Uterus (tissue), 2 donors: ENCODE measurements around the gene SLC27A2.

Experiments used
- POLR2A ChIP-seq, 2 donors: fragments of 450-650 bp; IDR thresholded peaks; one replicate each; pipeline ENCODE4 v1.6.1; 2016; ENCODE audit warnings: antibody characterized with exemption in 2 of 2, mild to moderate bottlenecking in 1 of 2, moderate library complexity in 1 of 2
- TF ChIP-seq, protein P1 (sequence below), 4 experiments: fragments of 200-600 bp in 2 of 4; fragments of 450-650 bp in 2 of 4; sonication (generic) in 2 of 4; IDR thresholded peaks; one replicate each; pipeline ENCODE4 v1.5.1; 2016 to 2019; ENCODE audit warnings: antibody characterized with exemption in 4 of 4, mild to moderate bottlenecking in 2 of 4, moderate library complexity in 1 of 4

- TF ChIP-seq, protein P1, sequence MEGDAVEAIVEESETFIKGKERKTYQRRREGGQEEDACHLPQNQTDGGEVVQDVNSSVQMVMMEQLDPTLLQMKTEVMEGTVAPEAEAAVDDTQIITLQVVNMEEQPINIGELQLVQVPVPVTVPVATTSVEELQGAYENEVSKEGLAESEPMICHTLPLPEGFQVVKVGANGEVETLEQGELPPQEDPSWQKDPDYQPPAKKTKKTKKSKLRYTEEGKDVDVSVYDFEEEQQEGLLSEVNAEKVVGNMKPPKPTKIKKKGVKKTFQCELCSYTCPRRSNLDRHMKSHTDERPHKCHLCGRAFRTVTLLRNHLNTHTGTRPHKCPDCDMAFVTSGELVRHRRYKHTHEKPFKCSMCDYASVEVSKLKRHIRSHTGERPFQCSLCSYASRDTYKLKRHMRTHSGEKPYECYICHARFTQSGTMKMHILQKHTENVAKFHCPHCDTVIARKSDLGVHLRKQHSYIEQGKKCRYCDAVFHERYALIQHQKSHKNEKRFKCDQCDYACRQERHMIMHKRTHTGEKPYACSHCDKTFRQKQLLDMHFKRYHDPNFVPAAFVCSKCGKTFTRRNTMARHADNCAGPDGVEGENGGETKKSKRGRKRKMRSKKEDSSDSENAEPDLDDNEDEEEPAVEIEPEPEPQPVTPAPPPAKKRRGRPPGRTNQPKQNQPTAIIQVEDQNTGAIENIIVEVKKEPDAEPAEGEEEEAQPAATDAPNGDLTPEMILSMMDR (IDR thresholded peaks at IDR 0.05) = no peak
- no peak for TF ChIP-seq POLR2A (IDR thresholded peaks at IDR 0.05)
Observed at GRCh38 chr15:50244153-50244552, 62.2 kb downstream of the SLC27A2 start.
